ENCODE results near the gene POT1. TPM values are rescaled to one million over a fixed set of nuclear protein-coding genes. Genes with fewer than 3 reads are reported as not detected.

POT1 gene
- polyA plus RNA-seq, 1 donor (not counting 4 experiments of a cell fraction or from before 2014, with no cell fraction given), result 36.6 TPM

GRCh38 chr7:124796771-124797170 lies 132.9 kb downstream of the POT1 start:
- Histone ChIP-seq H3K4me3 (ENCODE audit: control insufficient read depth in 2 of 3, extremely low read depth in 1 of 3, insufficient read depth in 2 of 3, low read depth in 1 of 3, low read length in 3 of 3) (no peak overlapping the region), H3K27ac (ENCODE audit: control insufficient read depth, insufficient read depth, low read length) (no peak overlapping the region), H3K4me1 (ENCODE audit: control insufficient read depth, extremely low read depth, insufficient read depth, low read length) (no peaks in the 10 kb centered on the region), H3K4me2 (ENCODE audit: control insufficient read depth, extremely low read depth, insufficient read depth, low read depth, low read length) (no peak overlapping the region), H2AFZ (ENCODE audit: control insufficient read depth, low read length) (no peak overlapping the region), H4K20me1 (ENCODE audit: control insufficient read depth, extremely low read depth, insufficient read depth, low read length) (no peaks in the 10 kb centered on the region), H3K9me3 (ENCODE audit: control insufficient read depth, low read depth, low read length) (no peaks in the 10 kb centered on the region), H3K9ac (ENCODE audit: control insufficient read depth, extremely low read depth, insufficient read depth, low read length) (no peak overlapping the region), H3K36me3 (ENCODE audit: control insufficient read depth in 2 of 2, extremely low read depth in 1 of 2, insufficient read depth in 2 of 2, low read length in 2 of 2) (no peaks in the 10 kb centered on the region), H3K79me2 (ENCODE audit: control insufficient read depth, insufficient read depth, low read length) (no peaks in the 10 kb centered on the region), H3K9me1 (ENCODE audit: control insufficient read depth, extremely low read depth, insufficient read depth, low read length) (no peaks in the 10 kb centered on the region), H3K27me3 (ENCODE audit: control insufficient read depth, extremely low read depth, insufficient read depth, low read length) (no peaks in the 10 kb centered on the region)
- DNase-seq (ENCODE audit: low read depth, low spot score) (no peak), FAIRE-seq (no peak)
- no peak for TF ChIP-seq EZH2 (IDR thresholded peaks at IDR 0.05; ENCODE audit: low read length)
- TF ChIP-seq, protein P1, sequence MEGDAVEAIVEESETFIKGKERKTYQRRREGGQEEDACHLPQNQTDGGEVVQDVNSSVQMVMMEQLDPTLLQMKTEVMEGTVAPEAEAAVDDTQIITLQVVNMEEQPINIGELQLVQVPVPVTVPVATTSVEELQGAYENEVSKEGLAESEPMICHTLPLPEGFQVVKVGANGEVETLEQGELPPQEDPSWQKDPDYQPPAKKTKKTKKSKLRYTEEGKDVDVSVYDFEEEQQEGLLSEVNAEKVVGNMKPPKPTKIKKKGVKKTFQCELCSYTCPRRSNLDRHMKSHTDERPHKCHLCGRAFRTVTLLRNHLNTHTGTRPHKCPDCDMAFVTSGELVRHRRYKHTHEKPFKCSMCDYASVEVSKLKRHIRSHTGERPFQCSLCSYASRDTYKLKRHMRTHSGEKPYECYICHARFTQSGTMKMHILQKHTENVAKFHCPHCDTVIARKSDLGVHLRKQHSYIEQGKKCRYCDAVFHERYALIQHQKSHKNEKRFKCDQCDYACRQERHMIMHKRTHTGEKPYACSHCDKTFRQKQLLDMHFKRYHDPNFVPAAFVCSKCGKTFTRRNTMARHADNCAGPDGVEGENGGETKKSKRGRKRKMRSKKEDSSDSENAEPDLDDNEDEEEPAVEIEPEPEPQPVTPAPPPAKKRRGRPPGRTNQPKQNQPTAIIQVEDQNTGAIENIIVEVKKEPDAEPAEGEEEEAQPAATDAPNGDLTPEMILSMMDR (optimal IDR thresholded peaks at IDR 0.05 in 1 of 3, IDR thresholded peaks at IDR 0.05 in 1 of 3, conservative IDR thresholded peaks at IDR 0.05 in 1 of 3; ENCODE audit: extremely low read depth in 1 of 3, insufficient read depth in 2 of 3, low read length in 3 of 3), result no peak
- dilution Hi-C loops (cut with MboI; ENCODE audit: extremely low pct_ligation_motif_present, low sequenced_read_pairs), result no loop called here

- FAIRE-seq, result no peak
- no peak for DNase-seq (ENCODE audit: low read depth, low spot score)
- Histone ChIP-seq H2AFZ (ENCODE audit: control insufficient read depth, low read length) (no peak overlapping the region), H3K4me2 (ENCODE audit: control insufficient read depth, extremely low read depth, insufficient read depth, low read depth, low read length) (no peak overlapping the region), H3K9me1 (ENCODE audit: control insufficient read depth, extremely low read depth, insufficient read depth, low read length) (no peaks in the 10 kb centered on the region), H3K36me3 (ENCODE audit: control insufficient read depth in 2 of 2, extremely low read depth in 1 of 2, insufficient read depth in 2 of 2, low read length in 2 of 2) (no peaks in the 10 kb centered on the region), H3K79me2 (ENCODE audit: control insufficient read depth, insufficient read depth, low read length) (no peaks in the 10 kb centered on the region), H4K20me1 (ENCODE audit: control insufficient read depth, extremely low read depth, insufficient read depth, low read length) (no peaks in the 10 kb centered on the region), H3K4me3 (ENCODE audit: control insufficient read depth in 2 of 3, extremely low read depth in 1 of 3, insufficient read depth in 2 of 3, low read depth in 1 of 3, low read length in 3 of 3) (no peak overlapping the region), H3K4me1 (ENCODE audit: control insufficient read depth, extremely low read depth, insufficient read depth, low read length) (no peaks in the 10 kb centered on the region), H3K9me3 (ENCODE audit: control insufficient read depth, low read depth, low read length) (no peaks in the 10 kb centered on the region), H3K27ac (ENCODE audit: control insufficient read depth, insufficient read depth, low read length) (no peak overlapping the region), H3K9ac (ENCODE audit: control insufficient read depth, extremely low read depth, insufficient read depth, low read length) (no peak overlapping the region), H3K27me3 (ENCODE audit: control insufficient read depth, extremely low read depth, insufficient read depth, low read length) (peaks cover 4% of the 10 kb centered on the region)
- dilution Hi-C loops (cut with MboI; ENCODE audit: extremely low pct_ligation_motif_present, low sequenced_read_pairs), result no loop called here
- TF ChIP-seq, protein P1 (optimal IDR thresholded peaks at IDR 0.05 in 1 of 3, IDR thresholded peaks at IDR 0.05 in 1 of 3, conservative IDR thresholded peaks at IDR 0.05 in 1 of 3; ENCODE audit: extremely low read depth in 1 of 3, insufficient read depth in 2 of 3, low read length in 3 of 3), result no peak
- no peak for TF ChIP-seq EZH2 (IDR thresholded peaks at IDR 0.05; ENCODE audit: low read length)
Observed at GRCh38 chr7:124792696-124793095, 136.9 kb downstream of the POT1 start.

All from keratinocyte (primary cell).